ENCODE results near the gene IGF2R.
"Not testable (repeated sequence)": the region's sequence is repeated elsewhere in the genome, so short reads cannot be mapped to it uniquely, and the experiment has no call there.

The IGF2R gene

DNA sequence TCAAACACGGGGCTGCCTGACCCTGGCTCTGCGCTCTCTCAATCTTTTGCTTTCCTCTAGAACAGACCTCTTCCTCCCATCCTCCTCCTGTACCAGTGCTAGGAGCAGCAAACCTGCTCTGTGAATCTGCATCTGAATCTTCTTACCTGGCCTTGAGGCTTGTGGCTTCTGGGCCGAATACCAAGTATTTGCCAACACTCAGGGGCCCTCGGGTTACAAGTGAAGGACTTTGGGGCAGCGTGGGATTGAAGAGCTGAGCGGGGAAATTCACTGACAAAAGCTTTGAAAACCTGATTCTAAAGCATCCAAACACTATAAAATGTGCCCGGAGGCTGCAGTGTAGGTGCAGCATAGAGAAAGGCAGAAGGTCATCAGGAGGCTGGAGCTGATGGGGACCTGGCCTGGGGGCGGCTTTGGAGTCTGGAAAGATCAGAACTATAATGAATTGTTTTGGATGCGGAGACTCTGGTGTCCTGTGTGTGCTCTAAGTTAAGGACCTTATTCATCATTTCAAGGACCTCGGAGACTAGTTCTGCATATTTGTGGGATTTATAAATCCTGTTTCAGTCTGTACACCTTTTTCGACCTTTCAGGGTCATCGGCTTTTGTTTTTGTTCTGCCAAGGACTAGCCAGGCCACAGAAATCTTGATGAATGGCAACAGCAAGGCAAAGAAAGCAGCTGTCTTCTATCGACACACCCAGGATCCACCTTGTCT, 16.4 kb upstream of the IGF2R start:
- no peak for DNase-seq

DNA sequence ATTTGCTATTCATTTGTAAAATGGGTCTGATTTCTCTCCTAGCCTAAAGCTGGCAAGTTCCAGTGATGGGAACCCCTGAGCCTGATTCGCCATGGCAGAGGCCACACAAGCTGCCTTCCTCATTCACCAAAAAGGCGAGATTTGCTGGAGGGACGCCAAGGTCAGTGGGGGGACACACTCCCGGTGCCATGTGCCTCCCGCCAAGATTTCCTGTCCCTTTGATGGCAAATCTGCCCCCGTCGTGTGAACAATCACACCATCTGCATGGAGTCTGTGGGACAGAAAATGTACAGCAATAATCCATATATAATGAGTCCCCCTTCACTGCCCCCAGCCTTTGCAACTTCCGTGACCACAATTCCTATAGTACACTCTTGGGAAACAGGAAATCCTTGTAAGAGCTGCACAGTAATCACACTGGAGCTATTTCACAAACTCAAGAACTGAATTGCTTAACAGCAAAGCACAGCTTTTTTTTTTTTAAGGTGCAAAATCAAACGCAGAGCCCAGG, 15.7 kb upstream of the IGF2R start:
- no peak for DNase-seq

DNA sequence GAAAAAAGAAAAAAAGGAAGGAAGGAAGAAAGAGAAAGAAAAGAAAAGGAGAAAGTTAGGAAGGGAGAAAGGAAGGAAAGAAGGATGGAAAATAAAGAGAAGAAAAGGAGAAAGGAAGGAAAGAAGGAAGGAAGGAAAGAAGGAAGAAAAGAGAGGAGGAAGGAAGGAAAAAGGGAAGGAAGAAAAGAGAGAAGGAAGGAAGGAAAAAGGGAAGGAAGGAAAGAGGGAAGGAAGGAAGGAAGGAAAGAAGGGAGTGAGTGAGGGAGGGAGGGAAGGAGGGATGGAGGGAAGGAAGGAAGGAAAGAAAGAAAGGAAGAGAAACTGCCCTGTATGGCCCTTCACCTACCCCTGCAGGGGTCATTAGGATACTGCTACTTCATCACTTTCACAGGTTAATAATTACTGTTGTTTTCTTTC, 12.9 kb upstream of the IGF2R start:
- no peak for DNase-seq

DNA sequence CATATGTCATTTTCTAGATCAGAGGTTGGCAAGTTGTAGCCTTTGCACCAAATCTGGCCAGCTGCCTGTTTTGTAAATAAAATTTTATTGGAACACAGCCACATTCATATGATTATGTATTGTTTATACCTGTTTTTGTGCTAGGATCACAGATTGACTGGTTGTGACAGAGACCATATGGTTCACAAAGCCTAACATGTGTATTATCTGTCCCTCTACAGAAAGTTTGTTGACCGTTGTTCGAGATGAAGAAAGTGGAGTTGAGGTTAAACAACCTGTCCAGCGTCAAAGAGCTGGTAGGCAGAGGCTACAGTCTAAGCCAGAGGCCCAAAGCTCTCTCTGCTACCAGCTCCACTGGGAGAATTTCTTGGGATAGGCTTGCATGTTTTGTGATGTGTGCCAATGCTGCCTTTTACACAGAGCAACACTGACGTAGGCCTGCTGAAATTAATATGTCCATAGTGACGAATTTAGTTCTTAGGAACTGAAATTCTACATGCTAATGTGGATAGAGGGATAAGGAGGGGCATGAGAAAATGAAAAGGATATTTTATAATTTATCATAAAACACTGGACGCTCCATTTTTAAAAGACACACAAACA, 11.7 kb upstream of the IGF2R start:
- no peak for DNase-seq

DNA sequence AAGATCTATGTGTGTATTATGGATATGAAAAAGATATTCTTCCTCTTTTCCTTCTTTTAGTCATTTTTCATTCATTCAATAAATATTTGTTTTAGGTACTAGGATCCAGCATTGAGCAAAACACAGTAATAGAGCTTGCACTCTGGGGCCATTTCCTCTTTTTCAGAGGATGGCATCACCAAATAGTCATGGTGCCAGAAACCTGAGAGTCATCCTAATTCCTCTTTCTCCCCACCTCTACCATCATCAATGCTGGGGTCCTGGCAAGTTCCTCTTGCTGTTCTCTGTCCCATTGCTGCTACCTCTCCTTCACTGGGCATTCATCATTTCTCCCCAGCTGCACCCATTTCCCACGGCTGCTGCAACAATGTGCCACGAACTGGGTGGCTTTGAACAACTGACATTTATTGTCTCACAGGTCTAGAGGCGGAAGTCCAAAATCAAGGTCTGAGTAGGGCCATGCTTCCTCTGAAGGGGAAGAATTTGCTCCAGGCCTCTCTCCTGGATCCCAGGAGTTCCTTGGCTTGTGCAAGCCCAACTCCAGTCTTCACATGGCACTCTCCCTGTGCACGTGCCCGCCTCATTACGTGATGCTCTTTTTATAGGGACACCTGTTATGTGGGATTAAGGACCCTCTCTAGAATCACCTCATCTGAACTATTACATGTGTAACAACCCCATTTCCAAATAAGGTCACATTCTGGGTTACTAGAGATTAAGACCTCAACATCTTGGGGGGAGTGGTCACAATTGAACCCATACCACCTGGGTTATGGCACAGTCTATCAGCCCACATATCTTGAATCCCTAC, 9.5 kb upstream of the IGF2R start:
- DNase-seq: no peak

DNA sequence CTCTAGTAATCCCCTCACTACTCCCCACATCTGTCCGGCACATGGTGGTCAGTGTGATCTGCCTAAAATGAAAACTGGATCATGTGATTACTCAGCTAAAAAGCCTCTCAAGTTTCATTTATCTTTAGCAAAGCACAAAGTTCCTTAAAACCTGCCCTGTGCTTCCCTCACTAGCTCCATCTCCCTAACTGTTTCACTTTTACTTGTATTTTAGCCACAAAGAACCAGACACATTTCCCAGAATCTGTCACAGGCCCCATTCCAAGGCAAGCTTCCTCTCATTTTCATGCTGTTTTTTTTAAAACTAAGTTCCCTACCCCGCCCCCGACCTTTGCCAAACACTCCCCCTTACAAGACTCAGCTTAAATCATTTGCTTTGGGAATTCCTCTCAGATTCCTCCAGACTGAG, 8.9 kb upstream of the IGF2R start:
- no peak for DNase-seq

DNA sequence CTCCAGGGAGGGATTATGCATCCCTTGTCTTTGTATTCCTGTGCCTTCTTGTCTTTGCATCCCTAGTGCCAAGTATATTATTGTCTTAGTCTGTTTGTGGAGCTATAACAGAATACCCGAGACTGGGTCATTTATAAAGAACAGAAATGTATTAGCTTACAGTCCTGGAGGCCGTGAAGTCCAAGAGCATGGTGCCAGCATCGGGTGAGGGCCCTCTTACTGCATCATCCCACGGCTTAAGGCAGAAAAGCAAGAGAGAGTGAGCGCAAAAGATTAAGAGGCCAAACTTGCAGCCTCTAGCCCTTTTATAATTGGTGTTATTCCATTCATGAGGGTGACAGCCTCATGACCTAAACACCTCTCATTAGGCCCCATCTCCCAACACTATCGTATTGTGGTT, 8.4 kb upstream of the IGF2R start:
- DNase-seq: no peak

DNA sequence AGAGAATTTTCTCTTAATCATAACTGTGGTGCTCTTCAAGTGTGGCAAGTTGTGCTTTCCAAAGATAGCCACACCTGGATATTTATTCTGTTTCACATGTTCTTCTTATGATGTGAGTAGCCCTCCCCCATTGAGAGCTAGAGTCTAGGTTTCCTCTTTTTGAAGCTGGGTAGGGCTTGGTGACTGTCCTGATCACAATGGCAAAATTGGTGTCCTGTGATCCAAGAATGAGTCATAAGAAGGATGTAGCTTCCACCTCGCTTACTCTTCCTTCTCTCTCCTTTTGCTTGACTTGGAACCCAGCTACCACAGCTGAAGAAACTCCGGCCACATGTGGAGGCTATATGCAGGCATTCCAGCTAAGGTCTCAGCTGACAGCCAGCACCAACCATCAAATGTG, 7.4 kb upstream of the IGF2R start:
- no peak for DNase-seq

DNA sequence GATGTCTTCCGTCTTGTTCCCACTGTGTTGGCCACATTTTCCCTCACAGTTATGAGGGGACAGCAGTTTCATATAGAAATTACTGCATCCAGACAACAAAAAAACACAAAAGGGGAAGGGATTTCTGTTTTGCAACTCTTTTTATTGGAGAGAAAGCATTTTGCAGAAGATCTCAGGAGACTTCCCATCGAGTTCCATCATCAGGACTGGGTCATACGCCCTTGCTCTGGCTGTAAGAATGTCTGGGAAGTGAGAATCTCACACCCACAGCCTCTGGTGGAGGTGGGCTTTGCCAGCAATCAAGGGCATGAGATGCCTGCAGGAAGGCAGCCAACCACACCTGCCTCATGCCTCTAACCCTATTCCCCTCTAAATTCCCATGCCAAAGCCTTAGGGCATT, 5.8 kb upstream of the IGF2R start:
- no peak for DNase-seq

DNA sequence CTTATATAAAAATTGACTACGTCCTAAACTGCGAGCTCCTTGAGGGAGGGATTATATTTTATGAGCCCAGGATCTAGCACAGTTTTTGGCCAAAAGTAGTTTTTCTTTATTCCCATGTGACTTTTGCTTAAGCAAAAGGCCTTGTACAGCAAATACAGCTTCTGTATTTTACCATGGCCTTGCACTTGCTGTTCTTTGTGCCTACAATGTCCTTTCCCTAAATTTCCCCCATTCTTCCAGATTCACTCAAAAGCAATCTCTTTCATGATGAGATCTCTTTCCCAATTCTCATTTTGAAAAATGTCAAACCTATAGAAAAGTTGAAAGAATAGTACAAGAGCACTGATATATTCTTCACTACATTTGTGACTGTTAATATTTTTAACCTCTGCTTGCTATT, 4.8 kb upstream of the IGF2R start:
- DNase-seq: no peak

DNA sequence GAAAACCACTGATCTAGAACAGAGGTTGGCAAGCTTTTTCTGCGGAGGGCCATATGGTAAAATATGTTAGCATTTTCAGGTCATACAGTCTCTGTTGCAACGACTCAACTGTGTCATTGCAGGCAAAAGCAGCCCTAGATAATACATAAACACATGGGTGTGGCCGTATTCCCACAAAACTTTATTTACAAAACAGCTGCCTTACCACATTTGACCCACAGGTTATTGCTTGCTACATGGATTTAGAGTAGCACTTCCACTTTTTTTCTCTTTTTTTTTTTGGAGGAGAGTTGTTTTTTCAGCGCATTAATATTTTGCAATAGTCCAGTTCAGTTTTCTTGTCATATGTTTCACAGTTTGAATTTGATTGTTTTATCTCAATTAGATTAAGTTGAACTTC, 2.5 kb upstream of the IGF2R start:
- DNase-seq: no peak

DNA sequence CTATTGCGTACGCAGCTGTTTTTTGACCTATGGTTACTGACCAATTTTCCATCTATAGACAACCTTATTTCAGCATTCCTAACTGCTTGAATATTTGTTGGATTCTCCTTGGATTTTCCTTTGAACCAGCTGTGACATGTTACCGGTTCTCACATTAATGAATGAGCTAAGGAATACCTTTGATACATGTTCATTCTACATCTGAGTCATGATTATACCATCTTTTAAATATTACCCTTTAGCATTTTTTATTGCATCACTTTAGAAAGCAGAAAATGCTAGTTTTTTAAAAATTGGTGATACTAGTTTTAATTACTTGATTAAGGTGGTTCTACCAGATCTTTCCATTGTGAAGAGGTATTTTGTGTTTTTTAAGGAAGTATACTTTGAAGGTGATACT, 1.9 kb upstream of the IGF2R start:
- no peak for DNase-seq

DNA sequence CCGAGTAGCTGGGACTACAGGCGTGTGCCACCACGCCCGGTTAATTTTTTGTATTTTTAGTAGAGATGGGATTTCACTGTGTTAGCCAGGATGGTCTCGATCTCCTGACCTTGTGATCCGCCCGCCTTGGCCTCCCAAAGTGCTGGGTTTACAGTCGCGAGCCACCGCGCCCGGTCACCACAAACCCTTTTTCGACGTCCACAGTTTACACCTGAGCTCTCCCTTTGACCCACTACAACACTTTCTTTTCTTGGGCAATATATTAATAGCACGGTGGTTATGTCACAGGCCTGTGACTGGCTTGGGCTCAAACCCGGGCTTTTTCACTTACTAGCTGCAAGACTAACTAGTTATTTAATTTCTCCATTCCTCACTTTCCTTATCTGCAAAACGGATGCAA, 1.3 kb upstream of the IGF2R start:
- not testable (repeated sequence) for DNase-seq

DNA sequence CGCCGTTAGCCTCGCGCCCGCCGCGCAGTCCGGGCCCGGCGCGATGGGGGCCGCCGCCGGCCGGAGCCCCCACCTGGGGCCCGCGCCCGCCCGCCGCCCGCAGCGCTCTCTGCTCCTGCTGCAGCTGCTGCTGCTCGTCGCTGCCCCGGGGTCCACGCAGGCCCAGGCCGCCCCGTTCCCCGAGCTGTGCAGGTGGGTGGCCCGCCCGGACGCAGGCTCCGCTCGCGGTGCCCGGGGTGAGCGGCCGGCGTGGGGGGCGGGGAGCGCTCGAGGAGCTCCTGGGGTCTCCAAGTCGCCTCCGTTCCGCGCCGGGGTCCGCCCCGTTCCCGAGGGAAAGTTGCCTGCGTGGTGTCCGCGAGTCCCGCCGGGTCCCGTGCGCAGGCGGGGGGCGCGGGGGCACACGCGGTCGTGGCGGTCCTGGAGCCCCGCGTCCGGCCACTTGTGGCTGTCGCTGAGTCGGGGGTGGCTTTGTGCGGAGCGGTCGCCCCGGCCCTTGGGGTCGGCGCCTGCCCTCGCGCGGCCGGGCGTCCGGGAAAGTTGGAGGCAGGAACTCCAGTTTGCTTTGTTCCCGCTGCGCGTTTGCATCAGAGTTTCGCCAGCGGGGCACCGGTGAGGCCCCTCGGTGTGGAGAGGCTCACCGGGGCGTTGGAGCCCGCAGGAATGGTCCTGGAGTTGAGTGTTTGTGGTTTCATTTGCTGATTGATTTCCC, 476 bp downstream of the IGF2R start:
- DNase-seq: peak; percentile 68

DNA sequence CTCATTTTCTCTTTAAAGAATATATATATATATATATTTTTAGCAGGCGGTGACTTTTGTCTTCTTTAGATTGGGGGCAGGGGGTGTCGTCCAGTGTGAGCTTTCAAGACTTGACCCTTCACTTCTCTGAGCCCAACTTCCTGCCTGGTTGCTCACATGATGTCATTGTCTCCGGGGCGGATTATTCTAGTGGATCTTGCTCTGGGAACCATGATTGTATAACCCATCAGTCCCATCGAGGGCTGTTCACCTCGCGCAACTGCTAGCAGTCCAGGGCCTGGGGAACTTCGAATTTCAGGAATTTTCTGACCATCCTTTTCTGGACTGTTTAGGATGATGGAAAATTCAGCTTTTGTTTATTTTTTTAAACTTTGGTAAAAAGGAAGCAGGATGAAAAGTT, 1.0 kb downstream of the IGF2R start:
- DNase-seq: peak; percentile 87

DNA sequence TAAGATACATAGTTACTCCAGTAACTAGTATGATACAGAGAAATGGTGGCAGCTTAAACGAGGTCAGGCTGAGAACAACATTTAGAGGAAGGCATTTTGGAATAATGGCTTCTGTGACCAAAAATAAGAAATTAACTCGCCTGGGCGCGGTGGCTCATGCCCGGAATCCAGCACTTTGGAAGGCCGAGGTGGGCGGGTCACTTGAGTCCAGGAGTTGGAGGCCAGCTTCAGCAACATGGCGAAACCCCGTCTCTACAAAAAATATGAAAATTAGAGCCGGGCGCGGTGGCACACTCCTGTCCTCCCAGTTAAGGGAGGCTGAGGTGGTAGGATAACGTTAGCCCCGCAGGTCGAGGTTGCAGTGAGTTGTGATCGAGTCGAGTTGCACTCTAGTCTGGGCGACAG, 1.8 kb downstream of the IGF2R start:
- DNase-seq: no peak

DNA sequence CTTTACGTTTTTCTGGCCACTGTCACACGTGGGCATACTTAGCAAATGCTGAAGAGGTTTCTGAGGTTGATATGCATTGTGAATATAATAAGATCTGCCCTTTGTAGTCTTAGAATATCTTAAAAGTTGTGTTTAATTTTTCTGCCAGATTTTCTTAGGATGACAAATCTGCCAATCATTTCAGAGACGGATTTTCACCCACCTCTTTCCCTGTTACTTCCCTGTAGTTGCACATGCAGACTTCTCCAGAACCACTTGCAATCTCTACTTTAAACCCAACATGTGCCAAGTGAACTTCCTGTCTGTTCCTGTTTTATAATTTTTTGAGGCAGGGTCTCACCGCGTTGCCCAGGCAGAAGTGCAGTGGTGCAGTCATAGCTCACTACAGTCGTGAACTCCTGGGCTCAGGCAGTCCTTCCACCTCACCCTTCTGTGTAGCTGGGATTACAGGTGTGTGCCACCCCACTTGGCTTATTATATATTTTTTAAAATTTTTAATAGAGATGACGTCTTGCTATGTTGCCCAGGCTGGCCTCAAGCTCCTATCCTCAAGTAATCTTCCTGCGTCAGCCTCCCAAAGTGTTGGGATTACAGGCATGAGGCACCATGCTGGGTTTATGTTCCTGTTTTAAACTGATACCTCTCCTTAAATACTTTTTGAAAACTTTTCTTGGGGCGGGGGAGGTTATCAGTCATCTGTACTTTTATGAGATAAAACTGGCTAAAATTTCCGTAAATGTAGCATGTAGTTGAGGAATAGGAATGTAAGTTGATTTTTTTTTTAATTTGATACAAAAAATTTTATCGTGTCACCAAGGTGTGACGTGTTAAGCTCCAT, 2.7 kb downstream of the IGF2R start:
- no peak for DNase-seq

DNA sequence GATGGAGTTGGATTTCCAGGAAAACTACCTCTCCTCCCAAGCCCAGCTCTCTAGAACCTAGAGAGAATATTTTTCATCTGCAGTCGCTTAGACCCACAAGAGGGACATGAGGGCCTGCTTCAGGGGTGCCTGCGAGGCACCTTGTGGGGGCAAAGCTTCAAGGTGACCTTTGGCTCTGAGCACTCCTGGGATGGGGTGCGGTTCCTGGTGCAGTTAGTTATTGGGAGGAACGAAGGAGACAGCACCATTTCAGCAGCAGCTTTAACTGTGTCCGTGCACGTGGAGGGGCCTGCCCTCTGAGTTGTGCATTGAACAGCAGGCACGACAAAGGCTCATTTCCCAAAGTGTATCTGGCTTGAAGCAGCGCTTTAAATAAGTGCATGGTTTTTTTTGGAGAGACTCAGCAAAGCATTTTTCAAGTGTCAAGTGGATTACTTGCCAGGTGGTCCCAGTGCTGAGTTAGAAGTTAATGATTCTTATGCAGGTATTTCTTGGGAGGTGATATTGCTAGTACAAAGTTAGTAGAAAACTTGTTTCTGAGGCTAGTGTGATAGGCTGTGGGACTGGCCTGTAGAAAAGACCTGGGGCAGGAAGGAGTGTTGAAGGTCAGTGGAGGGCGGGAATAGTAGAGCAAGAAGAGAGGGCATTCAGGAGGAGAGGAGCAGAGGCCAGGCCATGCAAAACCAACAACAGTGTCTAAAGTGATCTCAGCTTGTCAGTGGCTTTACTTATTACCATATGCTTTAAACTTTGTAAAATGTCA, 3.8 kb downstream of the IGF2R start:
- DNase-seq: no peak

DNA sequence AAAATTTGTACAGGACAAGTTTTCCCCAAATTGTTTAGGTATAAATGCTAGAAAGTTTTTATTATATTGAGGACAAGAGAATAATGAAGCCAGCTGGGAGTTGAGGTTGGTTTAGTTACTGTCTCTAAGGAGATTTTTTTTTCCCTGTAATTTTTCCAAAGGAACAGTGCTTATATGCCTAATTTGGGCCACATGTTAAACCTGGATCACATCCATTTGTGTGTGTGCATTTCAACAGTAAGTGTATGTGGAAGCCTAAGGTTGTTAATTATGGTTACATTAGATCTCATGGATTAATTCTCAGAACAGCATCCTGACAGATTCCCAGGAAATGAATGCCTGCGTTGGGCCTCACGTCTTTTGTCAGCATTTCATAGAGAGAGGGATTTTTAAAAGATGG, 4.5 kb downstream of the IGF2R start:
- DNase-seq: no peak

DNA sequence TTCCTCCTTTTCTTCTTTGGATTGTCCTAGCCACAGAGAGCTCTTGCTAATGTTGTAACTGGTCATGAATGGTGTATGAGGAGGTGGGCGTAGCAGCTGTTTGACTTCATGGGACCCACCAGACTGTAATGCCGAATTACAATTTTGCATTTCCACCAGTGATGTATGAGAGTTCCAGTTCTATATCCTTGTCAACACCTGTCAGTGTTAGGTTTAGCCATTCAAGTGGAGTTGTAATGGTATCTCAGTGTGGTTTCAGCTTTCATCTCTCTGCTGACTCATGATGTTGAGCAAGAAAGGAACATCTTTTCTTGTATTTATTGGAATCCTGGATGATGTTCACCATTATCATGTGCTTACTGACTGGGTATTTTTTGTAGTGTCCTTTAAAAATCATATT, 5.1 kb downstream of the IGF2R start:
- no peak for DNase-seq

DNA sequence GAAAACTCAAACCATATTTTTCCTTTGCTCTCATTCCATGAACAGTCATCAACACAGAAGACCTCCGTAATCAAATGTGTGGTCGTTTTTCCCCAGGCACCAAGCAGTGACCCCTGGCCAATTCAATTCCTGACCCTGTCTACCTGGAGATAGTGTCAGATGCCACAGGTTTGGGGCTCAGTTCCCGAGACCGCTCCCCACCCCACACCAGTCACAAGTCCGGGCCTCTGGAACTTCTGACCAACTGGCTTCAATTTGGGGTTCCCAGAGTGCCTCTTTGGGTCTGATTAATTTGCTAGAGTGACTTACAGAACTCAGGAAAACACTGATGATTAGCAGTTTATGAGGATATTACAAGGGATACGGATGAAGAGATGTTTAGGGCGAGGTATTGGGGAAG, 6.0 kb downstream of the IGF2R start:
- no peak for DNase-seq

Data from islet precursor cell (in vitro differentiated cells).